NOMO-1 (cell line): ENCODE measurements around the gene CCDC88C.
"Not testable (repeated sequence)": the region's sequence is repeated elsewhere in the genome, so short reads cannot be mapped to it uniquely, and the experiment has no call there.

Source experiments
- DNase-seq, 2 experiments: peaks; one replicate each; lab custom pipeline; 2025; ENCODE audit not compliant: unreplicated experiment in 2 of 2; lab: John Stamatoyannopoulos, UW

CCDC88C gene

GRCh38 chr14:91255026-91255695 is 162.5 kb downstream of the CCDC88C start:
- DNase-seq: no peak

GRCh38 chr14:91254461-91254860 is 163.2 kb downstream of the CCDC88C start:
- no peak for DNase-seq

GRCh38 chr14:91253795-91254323 is 163.8 kb downstream of the CCDC88C start:
- no peak for DNase-seq

GRCh38 chr14:91252871-91253794 is 164.5 kb downstream of the CCDC88C start:
- no peak for DNase-seq

GRCh38 chr14:91250912-91251311 is 166.7 kb downstream of the CCDC88C start:
- no peak for DNase-seq

- DNase-seq: peak; percentile 72 to 85
Measured at GRCh38 chr14:91249841-91250616, 167.6 kb downstream of the CCDC88C start.

- no peak for DNase-seq
Measured at GRCh38 chr14:91246051-91246852, 171.4 kb downstream of the CCDC88C start.

GRCh38 chr14:91245616-91246015 is 172.0 kb downstream of the CCDC88C start:
- DNase-seq: not testable (repeated sequence)

- DNase-seq: no peak
Measured at GRCh38 chr14:91245029-91245428, 172.6 kb downstream of the CCDC88C start.

- DNase-seq: no peak
Measured at GRCh38 chr14:91244501-91244901, 173.1 kb downstream of the CCDC88C start, which contains the start of gene GPR68. TSS of gene GPR68 (minus strand) at chr14:91244704. CDS start at chr14:91235050, 9,654 bp downstream.

GRCh38 chr14:91243074-91243471 is 174.5 kb downstream of the CCDC88C start:
- no peak for DNase-seq

GRCh38 chr14:91242635-91243034 is 175.0 kb downstream of the CCDC88C start:
- no peak for DNase-seq

- peak; percentile 90 to 98 for DNase-seq
Measured at GRCh38 chr14:91241863-91242262, 175.8 kb downstream of the CCDC88C start.

GRCh38 chr14:91238661-91239060 is 179.0 kb downstream of the CCDC88C start:
- no peak for DNase-seq

GRCh38 chr14:91238085-91238484 is 179.5 kb downstream of the CCDC88C start:
- no peak for DNase-seq

- DNase-seq: no peak
Measured at GRCh38 chr14:91237219-91237618, 180.4 kb downstream of the CCDC88C start.

- DNase-seq: no peak
Measured at GRCh38 chr14:91235841-91236240, 181.8 kb downstream of the CCDC88C start.

- DNase-seq: no peak
Measured at GRCh38 chr14:91234791-91235114, 182.9 kb downstream of the CCDC88C start.

GRCh38 chr14:91233936-91234790 is 183.5 kb downstream of the CCDC88C start:
- no peak for DNase-seq
